NCI-H1417 treated with DMSO at 0.1 percent for 48 hours (cell line): ENCODE measurements around the gene BTN1A1.
A peak's percentile ranks its signal among the peaks of the same experiment; 100 is the strongest.
"Not testable (repeated sequence)": the region's sequence is repeated elsewhere in the genome, so short reads cannot be mapped to it uniquely, and the experiment has no call there.

Experiments used
- DNase-seq: peaks from one replicate; lab custom pipeline; 2025; lab: John Stamatoyannopoulos, UW

BTN1A1 gene, protein sequence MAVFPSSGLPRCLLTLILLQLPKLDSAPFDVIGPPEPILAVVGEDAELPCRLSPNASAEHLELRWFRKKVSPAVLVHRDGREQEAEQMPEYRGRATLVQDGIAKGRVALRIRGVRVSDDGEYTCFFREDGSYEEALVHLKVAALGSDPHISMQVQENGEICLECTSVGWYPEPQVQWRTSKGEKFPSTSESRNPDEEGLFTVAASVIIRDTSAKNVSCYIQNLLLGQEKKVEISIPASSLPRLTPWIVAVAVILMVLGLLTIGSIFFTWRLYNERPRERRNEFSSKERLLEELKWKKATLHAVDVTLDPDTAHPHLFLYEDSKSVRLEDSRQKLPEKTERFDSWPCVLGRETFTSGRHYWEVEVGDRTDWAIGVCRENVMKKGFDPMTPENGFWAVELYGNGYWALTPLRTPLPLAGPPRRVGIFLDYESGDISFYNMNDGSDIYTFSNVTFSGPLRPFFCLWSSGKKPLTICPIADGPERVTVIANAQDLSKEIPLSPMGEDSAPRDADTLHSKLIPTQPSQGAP

GRCh38 chr6:26500102-26500501, at the start of gene BTN1A1:
Gene BTN1A1, plus strand, starts transcription at chr6:26500303. Its CDS starts 984 bp downstream, at chr6:26501287.
- DNase-seq, result no peak

DNA sequence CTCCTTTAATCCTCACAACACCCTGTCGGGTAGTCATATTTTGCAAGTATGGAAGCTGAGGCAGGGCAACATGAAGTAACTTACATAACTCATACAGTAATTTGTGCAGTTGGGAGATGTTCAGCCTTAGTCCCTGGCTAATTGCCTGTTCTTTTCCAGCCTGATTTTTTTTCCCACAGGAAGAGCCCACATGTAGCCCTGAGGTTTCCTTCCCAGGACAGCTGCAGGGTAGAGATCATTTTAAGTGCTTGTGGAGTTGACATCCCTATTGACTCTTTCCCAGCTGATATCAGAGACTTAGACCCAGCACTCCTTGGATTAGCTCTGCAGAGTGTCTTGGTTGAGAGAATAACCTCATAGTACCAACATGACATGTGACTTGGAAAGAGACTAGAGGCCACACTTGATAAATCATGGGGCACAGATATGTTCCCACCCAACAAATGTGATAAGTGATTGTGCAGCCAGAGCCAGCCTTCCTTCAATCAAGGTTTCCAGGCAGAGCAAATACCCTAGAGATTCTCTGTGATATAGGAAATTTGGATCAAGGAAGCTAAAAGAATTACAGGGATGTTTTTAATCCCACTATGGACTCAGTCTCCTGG, 47.4 kb upstream of the BTN1A1 start:
- DNase-seq, result no peak

- DNase-seq, result no peak
Observed at GRCh38 chr6:26454631-26455030, 45.5 kb upstream of the BTN1A1 start.

DNA sequence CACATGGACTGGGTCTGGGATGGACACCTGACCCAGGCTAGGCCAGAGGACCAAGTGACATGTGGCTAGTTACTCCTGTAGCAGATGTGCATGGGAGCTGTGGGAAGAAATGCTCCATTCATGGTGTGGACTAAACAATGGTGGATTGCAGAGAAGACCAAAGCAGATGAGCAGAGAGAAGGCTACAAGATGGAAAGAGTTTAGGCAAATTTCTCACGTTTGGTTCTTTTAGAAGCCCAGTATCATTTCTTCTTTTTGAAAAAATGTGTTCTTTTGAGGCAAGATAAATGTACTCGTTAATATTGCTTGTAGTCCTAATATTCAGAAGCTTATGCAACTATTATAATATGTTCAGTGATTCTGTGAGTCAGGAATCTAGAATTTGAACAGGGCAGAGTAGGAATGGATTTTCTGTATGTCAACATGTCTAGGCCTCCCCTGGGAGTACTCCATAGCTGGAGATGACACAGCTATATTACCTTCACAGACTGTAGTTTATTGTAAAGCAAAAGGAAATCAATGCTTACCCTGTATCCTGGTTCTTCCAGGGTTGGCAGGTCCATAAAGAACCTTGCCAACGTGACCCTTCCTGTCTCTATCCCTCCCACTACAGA, 44.6 kb upstream of the BTN1A1 start:
- DNase-seq, result no peak

GRCh38 chr6:26457264-26457805, 42.8 kb upstream of the BTN1A1 start:
- no peak for DNase-seq

DNA sequence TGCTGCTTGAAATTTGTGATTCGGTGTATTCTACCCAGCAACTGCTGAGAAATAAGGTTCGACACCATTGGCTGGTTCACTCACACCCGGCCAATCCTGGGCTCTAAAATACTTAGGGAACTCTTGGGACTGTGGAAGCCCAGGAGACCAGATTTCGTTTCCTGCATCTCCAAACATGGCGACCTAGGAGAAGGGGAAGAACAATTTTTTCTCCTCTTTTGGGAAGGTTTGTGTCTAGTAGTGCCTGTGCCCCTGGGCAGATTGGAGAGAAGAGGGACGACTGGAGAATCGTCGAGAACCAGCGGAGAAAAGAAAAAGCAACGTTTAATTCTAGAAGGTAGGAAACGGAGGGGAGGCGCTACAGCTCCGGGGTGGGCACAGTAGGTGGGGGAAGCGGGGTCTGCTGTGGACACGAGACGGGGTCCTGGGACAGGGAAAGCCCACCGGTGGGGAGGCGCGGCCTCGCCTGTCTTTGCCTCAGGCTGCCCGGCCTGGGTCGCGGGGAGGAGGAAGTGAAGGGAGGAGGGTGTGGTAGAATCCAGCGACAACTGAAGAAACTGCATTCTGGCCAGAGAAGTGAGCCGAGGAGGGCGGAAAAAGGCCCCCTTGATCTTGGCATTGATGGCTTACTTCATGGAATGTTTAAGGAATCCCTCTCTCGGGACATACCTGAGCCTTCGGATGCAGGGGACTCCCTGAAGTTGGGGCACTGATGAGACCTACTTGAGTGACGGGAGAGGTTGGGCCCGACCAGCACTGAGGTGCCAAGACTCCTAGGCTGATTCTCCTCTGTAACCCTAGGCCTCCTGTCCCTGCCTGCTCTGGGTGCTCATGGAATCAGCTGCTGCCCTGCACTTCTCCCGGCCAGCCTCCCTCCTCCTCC, 42.1 kb upstream of the BTN1A1 start, which contains the start of gene BTN2A1:
TSS of gene BTN2A1 (plus strand) at position 150 of the 883 bp plus-strand sequence. CDS start at position 832, 682 bp downstream.
- DNase-seq, result peak; percentile 42

- no peak for DNase-seq
Observed at GRCh38 chr6:26459023-26459810, 40.9 kb upstream of the BTN1A1 start.

- not testable (repeated sequence) for DNase-seq
Observed at GRCh38 chr6:26461353-26461752, 38.8 kb upstream of the BTN1A1 start.

GRCh38 chr6:26464014-26464413, 36.1 kb upstream of the BTN1A1 start:
- no peak for DNase-seq

DNA sequence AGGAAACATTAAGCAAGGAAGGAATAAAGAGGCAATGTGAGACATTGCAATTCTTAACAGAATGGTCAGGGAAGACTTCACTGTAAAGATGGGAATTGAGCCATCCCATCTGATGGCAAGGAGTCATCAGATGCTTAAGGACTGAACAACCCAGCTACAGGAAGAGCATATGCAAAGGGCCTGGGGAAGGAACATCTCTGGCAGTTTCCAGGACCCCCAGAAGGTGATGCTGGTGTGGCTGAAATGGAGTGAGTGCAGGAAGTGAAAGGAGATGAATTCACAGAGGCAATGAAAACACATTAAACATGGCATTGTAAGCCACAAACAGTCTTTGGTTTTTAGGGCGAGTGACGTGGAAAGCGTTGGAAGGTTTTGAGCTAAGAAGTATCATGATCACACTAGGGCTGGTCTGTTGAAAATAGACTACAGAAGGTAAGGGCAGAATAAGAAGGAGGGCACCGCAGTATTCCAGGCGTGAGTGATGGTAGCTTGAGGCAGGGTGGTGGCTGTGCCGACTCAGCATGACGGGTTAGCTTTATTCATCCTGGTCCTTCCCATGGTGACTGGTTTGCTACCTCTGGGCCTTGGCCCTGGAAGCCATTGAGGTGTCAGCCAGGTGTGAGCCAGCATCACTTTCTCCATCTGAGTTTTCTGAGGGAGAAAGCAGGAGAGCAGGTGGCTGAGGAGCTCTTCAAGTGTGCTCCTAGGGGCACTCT, 35.5 kb upstream of the BTN1A1 start:
- no peak for DNase-seq

DNA sequence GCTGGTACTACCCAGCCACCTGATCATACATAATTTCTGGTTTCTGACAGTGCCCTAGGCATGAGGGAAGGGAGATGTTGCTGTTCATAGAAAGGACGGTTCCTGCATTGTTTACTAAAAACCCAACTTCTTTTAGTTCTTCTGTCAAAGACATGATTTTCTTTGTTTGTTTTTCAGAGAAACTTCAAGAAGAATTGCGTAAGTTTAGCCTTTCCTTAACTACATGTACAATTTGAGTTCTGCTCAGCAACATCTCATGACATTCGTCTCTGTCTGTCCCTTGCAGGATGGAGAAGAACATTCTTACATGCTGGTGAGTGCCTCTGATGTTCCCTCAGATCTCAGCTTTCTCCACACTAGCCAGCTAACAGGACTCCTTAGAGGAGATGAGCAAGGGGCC, 34.3 kb upstream of the BTN1A1 start:
- no peak for DNase-seq

GRCh38 chr6:26468829-26469228, 31.3 kb upstream of the BTN1A1 start:
- no peak for DNase-seq

GRCh38 chr6:26470643-26471042, 29.5 kb upstream of the BTN1A1 start:
- DNase-seq, result no peak

DNA sequence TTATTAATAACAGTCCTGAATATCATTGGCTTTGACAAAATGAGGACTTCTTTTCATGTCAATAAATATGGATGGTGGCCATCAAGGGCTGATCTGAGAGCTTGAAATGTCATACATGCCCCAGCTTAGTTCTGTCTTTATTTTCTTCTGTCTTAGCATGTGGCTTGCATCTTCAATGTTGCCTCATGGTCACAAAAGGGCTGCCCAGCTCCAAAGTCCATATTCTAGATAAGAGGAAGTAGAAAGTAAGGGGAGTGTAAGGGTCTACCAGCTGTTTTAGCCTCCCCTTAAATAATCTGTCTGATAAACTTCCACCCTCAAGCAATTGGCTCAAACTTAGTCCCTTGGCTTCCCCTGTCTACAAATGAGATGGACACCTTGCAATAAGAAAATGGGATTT, 28.1 kb upstream of the BTN1A1 start:
- DNase-seq, result no peak

DNA sequence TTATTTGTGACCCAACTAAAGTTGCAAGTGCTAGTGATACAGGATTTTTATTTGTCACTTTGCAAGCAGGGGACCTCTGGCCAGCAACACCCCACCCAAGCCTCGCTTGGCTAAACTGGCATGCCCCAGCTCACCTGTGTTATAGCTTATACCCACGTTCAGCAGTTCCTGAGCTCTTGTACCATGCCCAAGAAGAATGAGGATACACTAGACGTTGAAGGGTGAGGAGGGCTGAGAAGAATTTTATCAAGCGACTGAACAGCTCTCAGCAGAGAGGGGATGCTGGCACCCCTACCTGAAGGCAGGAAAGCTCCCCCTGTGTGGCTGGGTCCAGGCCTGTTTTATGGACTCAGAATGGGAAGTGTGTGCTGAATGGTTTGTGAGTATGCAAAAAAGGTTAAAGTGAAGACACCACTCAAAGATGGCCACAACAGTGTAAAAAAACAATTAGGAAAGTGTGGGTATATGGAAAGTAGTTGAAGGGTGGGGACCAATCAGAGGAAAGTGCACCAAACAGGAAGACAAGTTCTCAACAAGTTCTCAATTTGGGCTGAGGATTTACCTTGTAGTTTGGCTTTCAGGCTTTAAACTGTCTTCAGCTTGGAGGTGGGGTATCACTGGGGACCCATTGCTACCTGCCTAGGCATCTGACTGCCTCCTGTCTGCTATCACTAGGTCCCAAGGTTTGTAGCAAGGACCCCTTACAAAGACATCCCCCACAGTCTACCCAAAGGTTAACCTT, 27.4 kb upstream of the BTN1A1 start:
- DNase-seq, result no peak

GRCh38 chr6:26473429-26473757, 26.7 kb upstream of the BTN1A1 start:
- DNase-seq, result no peak

- peak; percentile 21 for DNase-seq
Observed at GRCh38 chr6:26473758-26474438, 26.2 kb upstream of the BTN1A1 start.

DNA sequence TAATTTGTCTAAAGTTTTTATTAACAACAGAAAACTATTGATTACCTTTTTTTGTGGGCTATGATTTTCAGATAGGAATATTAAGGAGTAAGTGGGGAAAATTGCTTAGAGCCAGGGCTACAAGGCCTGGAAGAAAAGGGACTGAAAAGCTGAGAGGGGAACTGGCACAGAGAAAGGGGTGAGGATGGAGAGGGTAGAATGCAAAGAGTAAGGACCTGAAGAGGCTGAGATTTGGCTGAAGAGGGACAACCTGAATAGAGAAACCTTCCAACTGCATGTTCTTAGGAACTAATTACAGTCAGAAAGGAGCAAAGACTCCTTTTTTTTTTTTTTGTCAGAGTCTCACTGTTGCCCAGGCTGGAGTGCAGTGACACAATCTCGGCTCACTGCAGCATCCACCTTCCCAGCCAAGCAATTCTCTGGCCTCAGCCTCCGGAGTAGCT, 25.6 kb upstream of the BTN1A1 start:
- DNase-seq, result no peak
